ENCODE results near the gene PKP1. TPM values are rescaled to one million over a fixed set of nuclear protein-coding genes. Genes with fewer than 3 reads are reported as not detected.
A peak's percentile ranks its signal among the peaks of the same experiment; 100 is the strongest.

The PKP1 gene
- total RNA-seq, 2 donors from 2014 or later = 0.18 to 0.42 TPM

DNA sequence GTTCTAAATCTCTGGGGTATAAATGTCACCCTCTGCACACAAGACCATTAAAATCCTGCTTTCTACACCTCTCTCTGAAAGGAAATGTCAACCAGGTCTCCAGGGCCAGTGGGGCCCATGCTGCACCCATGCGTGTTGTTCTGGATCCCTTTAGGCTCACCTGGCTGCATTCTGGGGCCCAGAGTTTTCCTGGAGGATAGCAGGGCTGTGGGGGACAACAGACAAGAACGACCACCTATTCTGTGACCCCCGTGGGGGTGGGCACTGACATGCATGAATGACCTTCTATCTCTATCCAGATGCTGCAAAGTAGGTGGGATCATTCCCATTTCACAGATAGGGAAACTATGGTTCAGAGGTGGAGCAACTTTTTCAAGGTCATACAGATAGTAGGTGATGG is 52.6 kb downstream of the PKP1 start:
- ATAC-seq (no peak), DNase-seq (no peak)
- intact Hi-C loops (cut with DNase I, micrococcal nuclease) = no loop called here

DNA sequence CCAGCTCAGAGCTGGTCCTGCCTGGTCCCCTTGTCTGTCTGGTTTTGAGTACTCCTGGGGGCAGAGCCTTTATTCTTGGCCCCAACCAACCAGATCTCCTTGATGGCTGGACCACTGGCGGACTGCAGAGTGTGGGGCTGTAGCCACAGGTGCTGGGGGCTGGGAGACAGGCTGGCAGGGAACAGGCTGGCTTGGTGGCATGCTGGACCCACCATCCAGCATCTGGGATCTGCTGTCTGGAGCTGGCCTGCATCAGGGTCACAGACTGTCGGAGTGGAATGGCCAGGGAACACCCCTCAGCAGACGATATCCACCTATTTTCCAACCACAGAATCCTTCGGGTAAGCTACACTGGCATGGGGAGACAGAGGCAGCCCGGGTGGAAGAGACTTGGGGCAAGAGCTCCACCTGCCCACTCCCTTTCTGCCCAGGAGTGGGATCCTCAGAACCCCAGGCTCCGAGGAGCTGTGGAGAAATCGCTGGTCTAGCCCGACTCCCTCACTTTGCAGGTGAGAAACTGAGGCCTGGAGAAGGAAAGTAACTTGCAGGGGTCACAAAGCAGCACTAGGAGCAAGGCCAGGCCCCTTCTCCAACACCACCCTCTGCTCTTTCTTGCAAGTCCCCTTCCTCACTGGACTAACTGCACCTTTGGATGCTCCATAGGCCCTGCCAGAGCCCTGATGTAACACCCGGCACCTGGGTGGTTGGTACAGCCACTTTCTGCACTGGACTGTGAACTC is 53.6 kb downstream of the PKP1 start:
- no peak for ATAC-seq
- intact Hi-C loops (cut with DNase I, micrococcal nuclease) = no loop called here
- DNase-seq = no peak

DNA sequence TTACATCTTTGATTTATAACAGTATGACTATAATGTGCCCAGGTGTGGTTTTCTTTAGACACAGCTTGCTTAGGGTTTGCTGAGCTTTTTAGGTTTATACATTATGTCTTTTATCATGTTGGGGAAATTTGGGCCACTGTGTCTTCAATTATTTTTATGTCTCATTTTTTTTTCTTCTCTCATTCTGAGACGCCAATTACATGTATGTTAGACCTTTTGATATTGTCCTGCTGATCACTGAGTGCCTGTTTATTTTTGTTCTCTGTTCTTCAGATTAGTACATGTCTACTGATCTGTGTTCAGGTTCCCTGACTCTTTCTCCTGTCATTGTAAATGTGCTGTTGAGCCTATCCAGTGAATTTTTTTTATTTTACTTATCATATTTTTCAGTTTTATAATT is 58.1 kb downstream of the PKP1 start:
- ATAC-seq (no peak), DNase-seq (no peak)
- intact Hi-C loops (cut with DNase I, micrococcal nuclease) = no loop called here

DNA sequence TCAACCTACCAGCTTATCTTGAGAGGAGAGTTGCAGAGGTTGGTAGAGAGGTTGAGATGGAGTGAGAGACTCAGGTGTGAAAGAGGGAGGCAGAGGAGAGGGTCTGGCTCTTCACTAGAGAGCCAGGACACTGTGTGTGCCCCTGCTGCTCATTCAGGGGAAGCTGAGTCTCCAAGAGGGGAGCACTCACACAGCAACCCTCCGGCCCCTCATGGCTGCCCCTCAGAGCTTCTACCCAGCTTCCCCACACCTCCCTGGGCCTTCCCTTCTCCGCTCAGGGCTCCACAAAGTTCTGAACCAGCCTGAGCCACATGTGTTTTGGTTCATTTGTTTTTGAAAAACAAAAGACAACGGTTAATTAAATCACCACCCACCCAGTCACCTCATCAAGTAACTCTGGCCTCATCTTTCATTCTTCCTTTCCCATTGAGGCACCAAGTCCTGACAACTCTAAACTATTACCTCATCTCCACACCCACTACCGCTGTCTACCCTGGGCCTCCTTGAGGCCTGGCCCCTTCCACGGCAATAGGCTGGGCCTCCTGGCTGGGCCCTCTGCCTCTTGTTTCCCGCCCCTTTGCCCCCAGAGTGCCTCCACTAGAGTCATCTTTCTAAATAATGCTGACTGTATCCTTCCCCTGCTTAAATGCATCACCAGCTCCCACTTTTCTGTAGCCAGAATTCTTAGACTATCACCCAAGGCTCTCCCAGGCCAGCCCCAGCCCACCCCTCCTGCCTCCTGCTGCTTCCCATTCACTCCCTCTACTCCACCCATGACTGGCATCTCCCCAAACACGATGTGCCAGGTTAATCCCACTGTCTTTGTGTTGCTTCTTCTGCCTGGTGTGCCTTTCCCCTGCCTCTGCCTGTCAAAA is 61.1 kb downstream of the PKP1 start:
- DNase-seq (no peak), ATAC-seq (no peak)
- intact Hi-C loops (cut with DNase I, micrococcal nuclease) = no loop called here

DNA sequence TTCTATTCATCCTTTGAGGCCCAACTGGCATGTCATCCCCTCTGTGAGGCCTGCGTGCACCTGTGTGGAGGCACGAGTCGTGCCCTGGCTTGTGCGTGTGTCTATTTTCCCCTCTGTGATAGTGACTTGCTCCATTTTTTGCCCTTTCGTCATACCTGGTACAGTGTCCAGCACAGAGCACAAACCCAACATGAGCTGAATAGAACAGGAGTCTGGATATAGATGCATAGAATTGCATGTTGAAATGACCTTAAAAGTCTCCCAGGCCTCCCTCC is 61.7 kb downstream of the PKP1 start:
- no peak for DNase-seq
- intact Hi-C loops (cut with DNase I, micrococcal nuclease) = no loop called here
- no peak for ATAC-seq

DNA sequence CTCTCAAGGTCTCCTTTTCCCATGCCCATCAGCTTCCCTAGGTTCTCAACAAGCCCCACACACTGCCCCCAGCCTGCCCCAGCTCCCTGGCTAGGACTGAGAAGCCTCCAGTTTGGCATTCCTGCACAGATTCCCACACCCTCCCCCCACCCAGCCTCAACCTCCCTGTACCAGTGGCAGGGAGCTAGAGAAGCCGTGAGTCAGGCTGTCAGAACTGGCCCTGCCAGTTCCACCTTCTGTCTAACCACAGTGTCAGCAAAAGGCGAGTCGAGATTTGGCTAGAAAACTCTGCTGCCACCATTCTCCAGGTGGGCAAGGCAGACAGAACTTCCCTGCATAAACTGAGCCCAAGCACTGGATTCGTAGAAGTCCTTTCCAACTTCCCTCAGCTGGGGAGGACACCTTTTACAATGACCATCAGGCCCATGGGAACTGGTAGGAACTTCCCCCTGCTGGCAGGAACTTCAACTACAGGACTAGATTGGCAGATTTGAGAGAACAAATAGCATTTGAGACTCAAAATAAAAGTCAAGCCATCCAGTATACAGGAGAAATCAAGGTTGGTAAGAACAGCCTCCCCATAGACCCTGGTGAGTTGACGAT is 63.1 kb downstream of the PKP1 start:
- ATAC-seq (peak; percentile 82), DNase-seq (peak in 1 of 2 donors; percentile 54)
- intact Hi-C loops (cut with DNase I, micrococcal nuclease) = no loop called here

DNA sequence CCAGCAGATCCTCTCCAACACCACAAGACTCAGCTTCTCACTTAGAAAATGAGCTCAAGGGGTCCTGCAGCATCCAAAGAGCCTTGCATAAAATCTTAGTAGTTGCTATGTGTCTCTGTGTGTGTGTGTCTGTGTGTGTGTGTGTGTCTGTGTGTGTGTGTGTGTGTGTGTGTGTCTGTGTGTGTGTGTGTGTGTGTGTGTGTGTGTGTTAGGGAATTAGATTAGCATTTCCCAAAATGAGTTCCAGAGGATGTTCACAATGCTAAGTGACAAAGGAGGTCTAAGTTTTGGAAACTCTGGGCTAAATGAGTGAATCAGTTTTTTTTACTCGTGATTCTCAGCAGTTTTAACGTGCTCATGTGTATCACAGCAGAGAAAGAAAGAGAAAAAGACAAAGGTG is 63.7 kb downstream of the PKP1 start:
- DNase-seq (no peak), ATAC-seq (no peak)
- intact Hi-C loops (cut with DNase I, micrococcal nuclease) = no loop called here

DNA sequence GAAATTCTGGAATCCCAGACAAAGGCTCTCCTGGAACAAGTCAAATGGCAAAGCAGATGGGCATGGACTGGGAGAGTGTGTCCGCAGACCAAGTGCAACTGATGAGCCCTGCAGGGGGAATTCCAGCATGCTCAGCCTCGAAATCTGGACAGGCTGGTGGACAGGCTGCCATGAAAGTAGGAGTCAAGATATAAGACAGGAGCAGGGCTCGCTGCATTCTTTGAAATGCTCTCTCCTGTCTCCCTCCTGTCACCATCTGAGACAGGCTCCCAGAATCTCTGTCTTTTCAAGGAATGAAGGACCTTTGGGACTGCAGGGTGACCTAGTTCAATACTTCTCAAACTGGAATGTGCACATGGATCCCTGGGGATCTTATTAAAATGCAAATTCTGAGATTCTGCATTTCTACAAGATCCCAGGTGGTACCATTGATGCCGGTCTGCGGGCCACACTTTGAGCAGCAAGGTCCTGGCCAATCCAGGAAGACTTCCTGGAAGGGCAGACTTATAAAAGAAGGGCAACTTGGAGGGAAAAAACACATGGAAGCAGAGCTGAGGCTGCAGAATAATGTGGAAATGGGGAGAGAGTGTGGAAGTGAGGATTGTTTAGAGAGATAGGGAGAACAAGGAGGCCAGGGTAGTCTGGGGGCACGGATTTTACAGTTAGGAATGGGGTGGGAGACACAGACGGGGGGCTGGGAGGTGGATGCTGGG is 64.3 kb downstream of the PKP1 start:
- ATAC-seq (no peak), DNase-seq (no peak)
- intact Hi-C loops (cut with DNase I, micrococcal nuclease) = no loop called here

DNA sequence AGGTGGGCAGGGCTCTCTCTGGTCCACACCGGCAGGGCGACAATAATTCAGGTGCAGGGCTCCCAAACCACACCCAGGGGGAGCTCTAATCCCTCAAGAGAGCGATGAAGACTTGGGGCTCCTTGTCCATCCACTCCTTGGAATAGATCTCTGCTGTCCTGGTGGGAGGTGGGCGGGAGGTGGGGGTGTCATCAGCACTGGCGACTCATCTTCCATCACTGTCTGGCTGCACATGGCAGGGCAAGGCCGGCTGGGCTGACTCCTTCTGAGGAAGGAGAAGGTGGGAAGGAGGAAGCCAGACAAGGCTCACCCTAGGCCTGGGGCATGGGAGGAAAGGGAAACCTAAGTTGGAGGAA is 64.9 kb downstream of the PKP1 start:
- intact Hi-C loops (cut with DNase I, micrococcal nuclease) = no loop called here
- DNase-seq (peak in 1 of 2 donors; percentile 41), ATAC-seq (peak; percentile 83)

DNA sequence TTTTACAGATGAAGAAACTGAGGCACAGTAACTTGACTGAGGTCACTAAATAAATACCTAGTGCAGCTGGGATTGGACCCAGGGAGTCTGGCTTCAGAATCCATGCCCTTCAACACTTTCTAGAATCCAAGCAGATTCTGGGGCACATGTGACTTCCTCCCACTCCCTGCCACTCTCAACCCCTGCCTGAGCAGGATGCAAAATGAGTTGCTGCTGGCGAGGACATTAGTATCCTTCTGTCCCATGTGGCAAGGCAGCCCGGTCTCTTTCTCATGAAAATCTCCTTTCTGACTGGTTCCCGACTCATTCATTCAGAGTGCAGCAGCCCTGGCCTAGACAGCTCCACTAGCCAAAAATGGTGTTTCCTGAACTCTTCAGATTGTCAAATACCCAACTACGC is 65.8 kb downstream of the PKP1 start:
- intact Hi-C loops (cut with DNase I, micrococcal nuclease) = no loop called here
- ATAC-seq (no peak), DNase-seq (no peak)

DNA sequence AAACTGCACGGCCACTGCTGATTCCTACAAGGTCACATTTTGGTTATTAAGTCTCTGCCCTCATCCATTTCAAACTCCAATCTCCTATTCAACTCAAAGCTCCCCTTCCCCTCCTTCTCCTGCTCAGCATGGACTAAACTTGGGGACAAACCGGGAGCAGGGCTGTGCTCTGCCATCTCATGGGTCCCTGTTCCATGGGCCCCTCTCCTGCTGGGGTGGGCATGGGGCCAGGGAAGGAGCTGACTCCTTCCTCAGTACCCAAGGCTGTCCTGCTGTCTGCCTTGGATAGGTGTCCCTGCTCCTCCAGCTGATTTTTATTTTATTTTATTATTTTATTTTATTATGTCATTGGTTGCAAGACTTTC is 67.0 kb downstream of the PKP1 start:
- intact Hi-C loops (cut with DNase I, micrococcal nuclease) = no loop called here
- ATAC-seq (no peak), DNase-seq (no peak)

DNA sequence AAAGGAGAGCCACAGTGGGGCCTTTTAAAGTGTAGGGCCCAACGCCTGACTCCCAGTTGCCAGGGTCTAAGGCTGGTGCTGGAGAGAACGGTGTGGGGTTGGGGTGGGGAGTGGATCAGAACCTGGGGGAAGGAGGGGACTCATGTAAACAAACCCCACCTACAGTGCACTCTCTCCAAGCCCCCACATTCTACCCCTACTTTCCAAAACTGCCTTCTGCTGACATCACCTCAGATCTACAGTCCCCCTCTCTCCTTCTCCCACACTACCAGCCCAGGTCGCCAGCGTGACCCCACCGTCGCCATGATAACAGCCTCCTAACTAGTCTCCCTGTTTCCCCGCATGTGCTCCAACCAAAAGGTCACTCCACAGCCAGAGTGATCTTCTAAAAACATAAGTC is 67.6 kb downstream of the PKP1 start:
- intact Hi-C loops (cut with DNase I, micrococcal nuclease) = no loop called here
- ATAC-seq (no peak), DNase-seq (no peak)

DNA sequence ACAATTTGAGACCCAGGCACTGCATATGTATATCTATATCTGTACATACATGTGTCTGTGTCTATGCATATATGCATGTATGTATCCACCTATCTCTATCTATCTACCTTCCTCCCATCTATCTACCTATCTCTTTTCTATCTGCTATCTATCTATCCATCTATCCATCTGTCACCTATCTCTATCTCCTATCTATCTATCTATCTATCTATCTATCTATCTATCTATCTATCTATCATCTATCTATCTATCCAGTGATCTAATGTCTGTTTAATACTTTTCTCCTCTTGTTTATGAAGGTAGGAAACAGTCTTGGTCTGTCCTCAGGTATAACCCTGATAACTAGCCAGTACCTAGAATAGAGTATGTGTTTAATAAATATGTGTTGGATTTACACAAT is 68.3 kb downstream of the PKP1 start:
- DNase-seq (no peak), ATAC-seq (no peak)
- intact Hi-C loops (cut with DNase I, micrococcal nuclease) = no loop called here

DNA sequence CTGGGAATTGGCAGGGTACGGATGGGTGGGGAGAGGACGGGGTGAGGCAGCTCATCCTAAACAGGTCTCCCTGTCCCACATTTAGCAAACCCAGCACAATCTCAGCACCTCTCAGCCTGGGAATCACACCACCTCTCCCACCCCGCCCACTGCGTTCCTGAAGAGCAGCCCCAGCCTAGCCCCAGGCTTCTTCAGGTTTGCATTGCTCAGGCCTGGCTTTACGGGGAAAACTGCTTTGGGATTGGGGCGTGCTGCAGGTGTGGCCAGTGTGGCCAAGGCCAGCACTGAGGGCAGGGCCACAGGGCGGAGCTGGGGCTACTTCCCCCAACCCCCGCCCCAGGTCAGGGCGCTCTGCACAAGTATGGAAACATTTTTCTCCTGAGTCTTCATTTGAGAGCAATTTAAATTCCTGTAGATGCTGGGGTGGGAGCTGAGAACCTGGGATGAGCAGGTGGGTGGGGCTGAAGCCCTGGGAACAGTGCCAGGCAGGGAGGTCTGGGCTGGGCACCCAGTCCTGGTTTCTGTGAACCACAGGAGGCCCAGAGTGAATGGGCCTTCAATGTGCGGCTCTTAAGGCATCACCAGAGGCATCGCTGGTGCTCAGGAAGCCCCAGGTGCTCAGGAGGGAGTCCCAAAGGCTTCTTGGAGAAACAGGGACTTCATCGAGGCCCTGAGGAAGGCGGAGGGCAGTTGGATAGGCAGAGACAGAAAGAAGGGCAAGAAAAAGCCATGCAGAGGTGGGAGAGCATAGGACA is 70.1 kb downstream of the PKP1 start:
- intact Hi-C loops (cut with DNase I, micrococcal nuclease) = no loop called here
- DNase-seq (no peak), ATAC-seq (peak; percentile 86)

DNA sequence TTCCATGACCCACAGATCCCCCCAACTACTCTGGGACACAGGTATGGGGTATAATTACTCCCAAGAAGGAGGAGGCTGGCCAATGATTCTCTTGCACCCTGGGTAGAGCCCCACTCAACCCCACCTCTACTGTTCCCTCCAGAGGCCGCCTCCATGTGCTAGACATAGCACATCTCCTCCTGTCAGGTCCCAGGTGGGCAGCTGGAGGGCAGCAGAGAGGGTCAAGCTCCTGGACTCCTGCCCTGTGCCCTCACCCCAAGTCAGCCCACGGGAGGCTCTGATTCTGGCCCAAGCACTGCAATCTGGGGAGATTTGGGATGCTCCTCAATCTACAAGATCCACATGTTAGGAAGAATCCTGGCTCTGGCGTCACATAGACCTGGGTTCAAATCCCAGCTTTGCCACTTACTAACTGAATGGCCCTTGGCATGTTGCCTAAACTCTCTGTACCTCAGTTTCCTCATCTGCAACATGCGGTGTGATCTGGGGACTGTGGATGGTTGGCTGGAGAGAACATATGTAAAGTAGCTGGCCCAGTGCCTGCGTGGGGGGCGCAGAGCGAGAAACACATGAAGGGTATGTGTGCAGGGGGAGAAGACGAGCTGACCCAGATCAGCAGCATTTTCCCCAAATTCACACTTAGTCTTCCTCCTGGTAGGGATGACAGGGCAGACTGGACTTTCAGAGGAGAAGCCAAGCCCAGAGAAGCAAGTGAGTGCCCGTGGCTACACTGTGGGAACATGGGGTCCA is 71.0 kb downstream of the PKP1 start:
- DNase-seq = no peak
- intact Hi-C loops (cut with DNase I, micrococcal nuclease) = no loop called here
- no peak for ATAC-seq

DNA sequence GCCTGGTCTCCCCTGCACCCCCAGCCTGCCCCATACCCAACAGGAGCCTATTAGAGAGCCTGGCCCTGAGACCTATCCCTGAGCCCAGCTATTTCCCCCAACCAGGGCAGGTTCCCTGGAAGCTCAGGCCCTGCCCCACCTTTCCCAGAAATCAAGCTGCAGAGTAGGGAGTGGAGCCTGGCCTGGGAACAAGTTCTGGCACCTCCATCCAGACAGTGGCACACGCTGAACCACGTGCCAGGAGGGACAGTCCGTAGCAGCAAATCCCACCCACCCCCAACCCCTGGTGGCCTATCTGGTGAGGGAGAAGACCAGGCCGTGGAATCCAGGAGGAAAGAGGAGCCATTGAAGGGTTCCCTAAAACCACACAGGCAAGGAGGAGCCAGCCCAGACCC is 71.6 kb downstream of the PKP1 start:
- DNase-seq (no peak), ATAC-seq (no peak)
- intact Hi-C loops (cut with DNase I, micrococcal nuclease) = no loop called here

DNA sequence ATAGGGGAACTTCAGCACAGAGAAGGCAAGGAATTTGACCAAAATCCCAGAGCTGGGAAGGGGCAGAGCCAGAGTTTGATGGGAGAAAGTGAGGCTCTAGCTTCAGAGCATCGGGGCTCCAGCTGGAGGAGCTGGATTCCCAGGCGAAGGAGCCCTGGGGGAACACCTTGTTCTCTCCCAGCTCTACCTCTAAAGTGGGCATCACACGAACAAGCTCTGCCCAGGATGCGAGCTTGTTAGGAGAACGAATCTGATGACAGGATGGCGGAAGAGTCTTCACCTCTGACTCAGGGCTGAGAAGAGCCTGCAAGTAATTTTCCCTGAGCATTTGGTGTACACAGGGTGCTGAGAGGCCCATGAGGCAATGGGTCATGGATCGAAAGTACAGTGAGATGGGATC is 72.2 kb downstream of the PKP1 start:
- DNase-seq (no peak), ATAC-seq (no peak)
- intact Hi-C loops (cut with DNase I, micrococcal nuclease) = no loop called here

DNA sequence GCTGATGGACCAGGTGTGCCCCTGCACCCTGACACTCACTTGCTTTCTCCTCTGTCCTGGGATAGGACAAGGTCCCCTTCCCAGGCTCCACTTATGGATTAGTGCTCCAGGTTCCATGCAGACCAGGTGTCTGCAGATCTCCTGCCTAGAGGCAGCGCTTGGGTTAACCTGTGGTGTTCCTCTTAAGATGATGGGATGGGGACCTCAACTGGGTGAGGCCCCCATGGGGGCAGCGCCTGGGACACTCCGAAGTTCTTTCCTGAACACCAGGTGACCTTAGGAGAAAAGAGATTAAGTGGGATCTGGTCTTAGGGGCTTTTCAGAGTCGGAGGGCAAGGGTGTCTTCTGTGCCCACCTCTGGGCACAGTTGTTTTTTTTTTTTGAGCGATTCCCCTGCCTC is 72.9 kb downstream of the PKP1 start:
- ATAC-seq = no peak
- DNase-seq = no peak
- intact Hi-C loops (cut with DNase I, micrococcal nuclease) = no loop called here

DNA sequence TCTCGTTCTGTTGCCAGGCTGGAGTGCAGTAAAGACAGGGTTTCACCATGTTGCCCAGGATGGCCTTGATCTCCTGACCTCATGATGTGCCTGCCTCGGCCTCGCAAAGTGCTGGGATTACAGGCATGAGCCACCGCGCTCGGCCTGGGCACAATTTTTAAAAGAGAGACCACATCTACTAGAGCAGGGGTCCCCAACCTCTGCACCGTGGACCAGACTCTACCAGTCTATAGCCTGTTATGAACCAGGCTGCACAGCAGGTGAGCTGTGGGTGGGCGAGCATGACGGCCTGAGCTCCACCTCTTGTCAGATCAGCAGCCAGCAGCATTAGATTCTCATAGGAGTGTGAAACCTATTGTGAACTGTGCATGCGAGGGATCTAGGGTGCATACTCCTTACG is 73.4 kb downstream of the PKP1 start:
- intact Hi-C loops (cut with DNase I, micrococcal nuclease) = no loop called here
- ATAC-seq (no peak), DNase-seq (no peak)

Measured in left colon (tissue), 2 donors.